Neural progenitor cell (in vitro differentiated cells): ENCODE data around the gene NR4A1. TPM values are rescaled to one million over a fixed set of nuclear protein-coding genes. Genes with fewer than 3 reads are reported as not detected.

ENCODE experiments used
- DNase-seq: peaks from one replicate; pipeline ENCODE4 v3.0.0-alpha.2; 2016; ENCODE audit warnings: low spot score
- H2AFZ ChIP-seq: fragments of 200-600 bp; sonication (generic); replicated peaks from 2 replicates; pipeline ENCODE4 v1.6.1; 2016; ENCODE audit warnings: antibody characterized with exemption
- H3F3A ChIP-seq: fragments of 200-600 bp; sonication (generic); 2 replicates; pipeline ENCODE4 v1.6.1; 2016; ENCODE audit warnings: antibody characterized with exemption, low read depth
- H3K27ac ChIP-seq: fragments of 200-600 bp; sonication (generic); 2 replicates; pipeline ENCODE4 v1.5.1; 2016; ENCODE audit warnings: mild to moderate bottlenecking
- H3K27me3 ChIP-seq: fragments of 200-600 bp; sonication (generic); 2 replicates; pipeline ENCODE4 v1.6.1; 2016; ENCODE audit warnings: mild to moderate bottlenecking, moderate library complexity
- H3K36me3 ChIP-seq: fragments of 200-600 bp; sonication (generic); 2 replicates; pipeline ENCODE4 v1.5.1; 2016
- H3K4me1 ChIP-seq: fragments of 200-600 bp; sonication (generic); 2 replicates; pipeline ENCODE4 v1.6.1; 2016; ENCODE audit warnings: mixed run types
- H3K4me2 ChIP-seq: fragments of 200-600 bp; sonication (generic); 2 replicates; pipeline ENCODE4 v1.6.1; 2016
- H3K4me3 ChIP-seq: fragments of 200-600 bp; sonication (generic); 2 replicates; pipeline ENCODE4 v1.5.1; 2016
- H3K79me2 ChIP-seq: fragments of 200-600 bp; sonication (generic); 2 replicates; pipeline ENCODE4 v1.6.1; 2016; ENCODE audit warnings: low read depth
- H3K9ac ChIP-seq: fragments of 200-600 bp; sonication (generic); 2 replicates; pipeline ENCODE4 v1.6.1; 2016
- H3K9me3 ChIP-seq: fragments of 200-600 bp; sonication (generic); 2 replicates; pipeline ENCODE4 v1.5.1; 2016; ENCODE audit warnings: low read depth
- H4K20me1 ChIP-seq: fragments of 200-600 bp; sonication (generic); 2 replicates; pipeline ENCODE4 v1.6.1; 2016; ENCODE audit warnings: low read depth
- H3K27ac Mint-ChIP-seq: 3 replicates; pipeline ENCODE4 v1.8.0; 2021; ENCODE audit warnings: mixed read lengths
- H3K27me3 Mint-ChIP-seq: 2 replicates; pipeline ENCODE4 v1.8.0; 2022; ENCODE audit warnings: low read depth, mild to moderate bottlenecking, inconsistent platforms, moderate library complexity, mixed read lengths; ENCODE audit not compliant: insufficient read depth
- H3K36me3 Mint-ChIP-seq: 3 replicates; pipeline ENCODE4 v1.8.0; 2021; ENCODE audit warnings: mixed read lengths
- H3K4me1 Mint-ChIP-seq: 3 replicates; pipeline ENCODE4 v1.8.0; 2021; ENCODE audit warnings: mixed read lengths
- H3K4me3 Mint-ChIP-seq: 3 replicates; pipeline ENCODE4 v1.8.0; 2021; ENCODE audit warnings: mild to moderate bottlenecking, moderate library complexity, mixed read lengths
- H3K9me3 Mint-ChIP-seq: 3 replicates; pipeline ENCODE4 v1.8.0; 2020; ENCODE audit warnings: mixed read lengths
- EZH2 ChIP-seq: fragments of 200-600 bp; sonication (generic); IDR thresholded peaks from 2 replicates; pipeline ENCODE4 v1.6.1; 2017; ENCODE audit warnings: antibody characterized with exemption, mild to moderate bottlenecking, moderate library complexity
- EZH2phosphoT487 ChIP-seq: fragments of 200-600 bp; sonication (generic); IDR thresholded peaks from 2 replicates; pipeline ENCODE4 v1.6.1; 2017; ENCODE audit warnings: antibody characterized with exemption
- total RNA-seq: library from RNA; depleted of rRNA; stranded (reverse); fragments of >200 nt; gene quantifications from 2 replicates; pipeline ENCODE4 v1.2.3, GENCODE V29; 2015; ENCODE audit warnings: low replicate concordance
- TF ChIP-seq, protein P1 (sequence below): fragments of 200-600 bp; sonication (generic); IDR thresholded peaks from 2 replicates; pipeline ENCODE4 v1.5.1; 2017; ENCODE audit warnings: antibody characterized with exemption, mild to moderate bottlenecking

The NR4A1 gene
- total RNA-seq, 1 donor from 2014 or later, result 8.2 TPM

- Histone ChIP-seq H3K36me3 (no peaks in the 10 kb centered on the region), H3K4me2 (no peak overlapping the region), H4K20me1 (peaks cover 14% of the 10 kb centered on the region), H3K4me1 (peaks cover 10% of the 10 kb centered on the region), H3K9me3 (no peaks in the 10 kb centered on the region), H3K27me3 (no peaks in the 10 kb centered on the region), H3K4me3 (no peak overlapping the region), H3F3A (no peaks in the 10 kb centered on the region), H3K27ac (no peak overlapping the region), H2AFZ (no peak overlapping the region), H3K9ac (no peak overlapping the region), H3K79me2 (peaks cover 6% of the 10 kb centered on the region)
- TF ChIP-seq EZH2phosphoT487, result no peak
- TF ChIP-seq, protein P1, sequence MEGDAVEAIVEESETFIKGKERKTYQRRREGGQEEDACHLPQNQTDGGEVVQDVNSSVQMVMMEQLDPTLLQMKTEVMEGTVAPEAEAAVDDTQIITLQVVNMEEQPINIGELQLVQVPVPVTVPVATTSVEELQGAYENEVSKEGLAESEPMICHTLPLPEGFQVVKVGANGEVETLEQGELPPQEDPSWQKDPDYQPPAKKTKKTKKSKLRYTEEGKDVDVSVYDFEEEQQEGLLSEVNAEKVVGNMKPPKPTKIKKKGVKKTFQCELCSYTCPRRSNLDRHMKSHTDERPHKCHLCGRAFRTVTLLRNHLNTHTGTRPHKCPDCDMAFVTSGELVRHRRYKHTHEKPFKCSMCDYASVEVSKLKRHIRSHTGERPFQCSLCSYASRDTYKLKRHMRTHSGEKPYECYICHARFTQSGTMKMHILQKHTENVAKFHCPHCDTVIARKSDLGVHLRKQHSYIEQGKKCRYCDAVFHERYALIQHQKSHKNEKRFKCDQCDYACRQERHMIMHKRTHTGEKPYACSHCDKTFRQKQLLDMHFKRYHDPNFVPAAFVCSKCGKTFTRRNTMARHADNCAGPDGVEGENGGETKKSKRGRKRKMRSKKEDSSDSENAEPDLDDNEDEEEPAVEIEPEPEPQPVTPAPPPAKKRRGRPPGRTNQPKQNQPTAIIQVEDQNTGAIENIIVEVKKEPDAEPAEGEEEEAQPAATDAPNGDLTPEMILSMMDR, result no peak
- no peak for TF ChIP-seq EZH2
- DNase-seq, result no peak
- Mint-ChIP-seq H3K4me3 (no peak overlapping the region), H3K4me1 (peaks cover 13% of the 10 kb centered on the region), H3K27me3 (peaks cover 4% of the 10 kb centered on the region), H3K27ac (no peak overlapping the region), H3K9me3 (no peaks in the 10 kb centered on the region), H3K36me3 (peaks cover 26% of the 10 kb centered on the region)
Observed at GRCh38 chr12:52078276-52078675, 27.0 kb downstream of the NR4A1 start.

- no peak within 1 kb of the TSS for H3K27ac Mint-ChIP-seq
- no peak within 1 kb of the TSS for H3K9ac ChIP-seq
- TF ChIP-seq EZH2, result no peak
- TF ChIP-seq, protein P1, result no peak
- TF ChIP-seq EZH2phosphoT487, result no peak
- no peaks in the 10 kb centered on the region for H3K27me3 ChIP-seq
- H2AFZ ChIP-seq, result no peak within 1 kb of the TSS
- no peak within 1 kb of the TSS for H3K27ac ChIP-seq
- no peaks in the 10 kb centered on the region for H3K9me3 Mint-ChIP-seq
- no peak within 1 kb of the TSS for H3K4me3 Mint-ChIP-seq
- no peak for DNase-seq
- peaks cover 18% of the 10 kb centered on the region for H3K4me1 Mint-ChIP-seq
- H3K36me3 ChIP-seq, result no peaks in the 10 kb centered on the region
- H3K36me3 Mint-ChIP-seq, result peaks cover 16% of the 10 kb centered on the region
- H3K4me3 ChIP-seq, result no peak within 1 kb of the TSS
- H3K27me3 Mint-ChIP-seq, result peaks cover 6% of the 10 kb centered on the region
- H3K4me2 ChIP-seq, result no peak within 1 kb of the TSS
- peaks cover 10% of the 10 kb centered on the region for H3K4me1 ChIP-seq
- no peaks in the 10 kb centered on the region for H3K79me2 ChIP-seq
- no peaks in the 10 kb centered on the region for H3F3A ChIP-seq
- no peaks in the 10 kb centered on the region for H3K9me3 ChIP-seq
- H4K20me1 ChIP-seq, result peaks cover 12% of the 10 kb centered on the region
Observed at GRCh38 chr12:52079576-52080402, 28.5 kb downstream of the NR4A1 start, which contains the start of gene SMIM41. Gene SMIM41 (plus strand): TSS chr12:52079704. CDS start chr12:52079780, 76 bp downstream.

GRCh38 chr12:52080403-52081251, 29.4 kb downstream of the NR4A1 start:
- H3K9me3 Mint-ChIP-seq, result no peaks in the 10 kb centered on the region

More at GRCh38 chr12:52080403-52081251, 29.4 kb downstream of the NR4A1 start:
- Mint-ChIP-seq H3K4me3 (no peak overlapping the region), H3K27ac (no peak overlapping the region), H3K27me3 (peaks cover 6% of the 10 kb centered on the region), H3K4me1 (peaks cover 18% of the 10 kb centered on the region), H3K36me3 (peaks cover 14% of the 10 kb centered on the region)
- no peak overlapping the region for H2AFZ ChIP-seq
- no peak overlapping the region for H3K27ac ChIP-seq
- no peak overlapping the region for H3K4me2 ChIP-seq
- no peaks in the 10 kb centered on the region for H3K9me3 ChIP-seq
- H3K36me3 ChIP-seq, result no peaks in the 10 kb centered on the region
- peaks cover 7% of the 10 kb centered on the region for H4K20me1 ChIP-seq
- no peaks in the 10 kb centered on the region for H3K27me3 ChIP-seq
- no peaks in the 10 kb centered on the region for H3K79me2 ChIP-seq
- H3K4me3 ChIP-seq, result no peak overlapping the region
- DNase-seq, result no peak
- H3K4me1 ChIP-seq, result peaks cover 10% of the 10 kb centered on the region
- no peak overlapping the region for H3K9ac ChIP-seq
- TF ChIP-seq EZH2phosphoT487, result no peak
- no peak for TF ChIP-seq EZH2
- TF ChIP-seq, protein P1, result no peak
- H3F3A ChIP-seq, result no peaks in the 10 kb centered on the region
